HAP-1 (cell line): ENCODE results near the gene UBE2J2.

Experiments used
- DNase-seq, 2 experiments: peaks; one replicate each; pipeline ENCODE4 v3.0.0-alpha.2; 2016 to 2020; ENCODE audit warnings: low spot score in 2 of 2
- H3K27me3 ChIP-seq: fragments of 250-450 bp; sonication (Bioruptor Pico); 2 replicates; pipeline ENCODE4 v1.5.1; 2020; ENCODE audit warnings: low read depth, mild to moderate bottlenecking, moderate library complexity
- H3K36me3 ChIP-seq: fragments of 250-450 bp; sonication (Bioruptor Pico); replicated peaks from 2 replicates; pipeline ENCODE4 v1.5.1; 2020; ENCODE audit warnings: mild to moderate bottlenecking
- H3K4me1 ChIP-seq: fragments of 250-450 bp; sonication (Bioruptor Pico); 2 replicates; pipeline ENCODE4 v1.5.1; 2020; ENCODE audit warnings: mild to moderate bottlenecking
- H3K4me3 ChIP-seq: fragments of 250-450 bp; sonication (Bioruptor Pico); 2 replicates; pipeline ENCODE4 v1.5.1; 2020; ENCODE audit warnings: mild to moderate bottlenecking, moderate library complexity
- H3K9me3 ChIP-seq: fragments of 250-450 bp; sonication (Bioruptor Pico); 2 replicates; pipeline ENCODE4 v1.5.1; 2020; ENCODE audit warnings: mild to moderate bottlenecking, moderate library complexity
- in situ Hi-C: fragments of 300-500 bp; cut with MboI; formaldehyde crosslinking; loops from 3 replicates; pipeline ENCODE4 v1.14.3; 2020; ENCODE audit warnings: low sequenced_read_pairs, inconsistent platforms, mixed read lengths

Gene UBE2J2

GRCh38 chr1:1306070-1306660 is 32.5 kb upstream of the UBE2J2 start:
- no peaks in the 10 kb centered on the region for H3K9me3 ChIP-seq
- no peaks in the 10 kb centered on the region for H3K27me3 ChIP-seq
- peak overlapping the region; percentile 69 for H3K4me3 ChIP-seq
- DNase-seq, result peak; percentile 15 to 61
- H3K4me1 ChIP-seq, result peaks cover 34% of the 10 kb centered on the region
- in situ Hi-C loops, result loop anchor here (10.0 kb wide), 2 partner anchors 61 to 191 kb away; partner anchors contain the start of genes C1QTNF12 and C1orf159
- H3K36me3 ChIP-seq, result peaks cover 15% of the 10 kb centered on the region

- in situ Hi-C loops, result loop anchor here (10.0 kb wide), 2 partner anchors 61 to 191 kb away; partner anchors contain the start of genes C1QTNF12 and C1orf159
- H3K36me3 ChIP-seq, result peaks cover 8% of the 10 kb centered on the region
- no peaks in the 10 kb centered on the region for H3K9me3 ChIP-seq
- H3K27me3 ChIP-seq, result no peaks in the 10 kb centered on the region
- peak in 1 of 2 experiments; percentile 73 for DNase-seq
- peaks cover 34% of the 10 kb centered on the region for H3K4me1 ChIP-seq
- peak overlapping the region; percentile 69 for H3K4me3 ChIP-seq
These were observed 31.8 kb upstream of the UBE2J2 start for GRCh38 chr1:1305300-1306069.

GRCh38 chr1:1304331-1305299 is 31.0 kb upstream of the UBE2J2 start:
- Histone ChIP-seq H3K9me3 (no peaks in the 10 kb centered on the region), H3K36me3 (no peaks in the 10 kb centered on the region; the same call in 1 of the 2 replicates), H3K27me3 (no peaks in the 10 kb centered on the region), H3K4me1 (peaks cover 28% of the 10 kb centered on the region), H3K4me3 (peak overlapping the region; percentile 69; the same call in 1 of the 2 replicates)
- peak; percentile 52 to 82 for DNase-seq
- in situ Hi-C loops, result loop anchor here (10.0 kb wide), 2 partner anchors 60 to 190 kb away; partner anchors contain the start of genes C1QTNF12 and C1orf159

GRCh38 chr1:1303736-1304135 is 30.1 kb upstream of the UBE2J2 start:
- Histone ChIP-seq H3K4me3 (no peak overlapping the region), H3K4me1 (peaks cover 27% of the 10 kb centered on the region), H3K27me3 (no peaks in the 10 kb centered on the region), H3K36me3 (no peaks in the 10 kb centered on the region), H3K9me3 (no peaks in the 10 kb centered on the region)
- no peak for DNase-seq
- in situ Hi-C loops, result loop anchor here (10.0 kb wide), 2 partner anchors 59 to 189 kb away; partner anchors contain the start of genes C1QTNF12 and C1orf159

GRCh38 chr1:1302951-1303509 is 29.4 kb upstream of the UBE2J2 start:
- no peak overlapping the region for H3K4me3 ChIP-seq
- no peak for DNase-seq
- in situ Hi-C loops, result loop anchor here (10.0 kb wide), 2 partner anchors 58 to 188 kb away; partner anchors contain the start of genes C1QTNF12 and C1orf159
- H3K4me1 ChIP-seq, result peaks cover 27% of the 10 kb centered on the region
- no peaks in the 10 kb centered on the region for H3K36me3 ChIP-seq
- no peaks in the 10 kb centered on the region for H3K27me3 ChIP-seq
- no peaks in the 10 kb centered on the region for H3K9me3 ChIP-seq

- no peak for DNase-seq
- H3K27me3 ChIP-seq, result no peaks in the 10 kb centered on the region
- no peaks in the 10 kb centered on the region for H3K36me3 ChIP-seq
- no peak overlapping the region for H3K4me3 ChIP-seq
- in situ Hi-C loops, result loop anchor here (10.0 kb wide), 2 partner anchors 57 to 187 kb away; partner anchors contain the start of genes C1QTNF12 and C1orf159
- no peaks in the 10 kb centered on the region for H3K9me3 ChIP-seq
- H3K4me1 ChIP-seq, result peaks cover 27% of the 10 kb centered on the region
These were observed 28.4 kb upstream of the UBE2J2 start for GRCh38 chr1:1302006-1302430.

GRCh38 chr1:1300352-1300739 is 26.7 kb upstream of the UBE2J2 start:
- Histone ChIP-seq H3K36me3 (no peaks in the 10 kb centered on the region), H3K9me3 (no peaks in the 10 kb centered on the region), H3K4me3 (no peak overlapping the region), H3K4me1 (peaks cover 10% of the 10 kb centered on the region), H3K27me3 (no peaks in the 10 kb centered on the region)
- in situ Hi-C loops, result loop anchor here (10.0 kb wide), 2 partner anchors 56 to 186 kb away; partner anchors contain the start of genes C1QTNF12 and C1orf159
- DNase-seq, result no peak

GRCh38 chr1:1299686-1300351 is 26.2 kb upstream of the UBE2J2 start:
- DNase-seq, result no peak
- in situ Hi-C loops, result loop anchor here (10.0 kb wide), 2 partner anchors 55 to 185 kb away; partner anchors contain the start of genes C1QTNF12 and C1orf159
- Histone ChIP-seq H3K36me3 (no peaks in the 10 kb centered on the region), H3K27me3 (no peaks in the 10 kb centered on the region), H3K4me1 (peaks cover 5% of the 10 kb centered on the region), H3K9me3 (no peaks in the 10 kb centered on the region), H3K4me3 (no peak overlapping the region)

- H3K27me3 ChIP-seq, result no peaks in the 10 kb centered on the region
- no peak overlapping the region for H3K4me3 ChIP-seq
- H3K4me1 ChIP-seq, result no peaks in the 10 kb centered on the region
- DNase-seq, result peak in 1 of 2 experiments; percentile 55
- H3K9me3 ChIP-seq, result no peaks in the 10 kb centered on the region
- in situ Hi-C loops, result no loop called here
- H3K36me3 ChIP-seq, result no peaks in the 10 kb centered on the region
These were observed 25.4 kb upstream of the UBE2J2 start for GRCh38 chr1:1298861-1299685.

- no peaks in the 10 kb centered on the region for H3K27me3 ChIP-seq
- DNase-seq, result no peak
- in situ Hi-C loops, result no loop called here
- no peaks in the 10 kb centered on the region for H3K36me3 ChIP-seq
- H3K4me1 ChIP-seq, result no peaks in the 10 kb centered on the region
- no peak overlapping the region for H3K4me3 ChIP-seq
- H3K9me3 ChIP-seq, result no peaks in the 10 kb centered on the region
These were observed 24.3 kb upstream of the UBE2J2 start for GRCh38 chr1:1297802-1298424.
